OCI-LY3 (cell line): ENCODE measurements around the gene ABTB2.

Experiments
- CTCF ChIP-seq: fragments of 200-600, 300-600 bp; sonication (generic); IDR thresholded peaks from 2 replicates; pipeline ENCODE4 v1.5.1; 2014; ENCODE audit warnings: antibody characterized with exemption, low read length, low read depth
- EZH2phosphoT487 ChIP-seq: fragments of 200-600 bp; shearing (Covaris generic); IDR thresholded peaks from 2 replicates; pipeline ENCODE4 v1.6.1; 2018; ENCODE audit warnings: antibody characterized with exemption, mixed run types, low read depth

GRCh38 chr11:34223907-34224306 is 133.9 kb downstream of the ABTB2 start:
- TF ChIP-seq CTCF (no peak), EZH2phosphoT487 (no peak)
